ENCODE data around the gene ZNF789. TPM values are rescaled to one million over a fixed set of nuclear protein-coding genes. Genes with fewer than 3 reads are reported as not detected.
"Not testable (repeated sequence)": the region's sequence is repeated elsewhere in the genome, so short reads cannot be mapped to it uniquely, and the experiment has no call there.

The ZNF789 gene
- 4.4 TPM for polyA plus RNA-seq

DNA sequence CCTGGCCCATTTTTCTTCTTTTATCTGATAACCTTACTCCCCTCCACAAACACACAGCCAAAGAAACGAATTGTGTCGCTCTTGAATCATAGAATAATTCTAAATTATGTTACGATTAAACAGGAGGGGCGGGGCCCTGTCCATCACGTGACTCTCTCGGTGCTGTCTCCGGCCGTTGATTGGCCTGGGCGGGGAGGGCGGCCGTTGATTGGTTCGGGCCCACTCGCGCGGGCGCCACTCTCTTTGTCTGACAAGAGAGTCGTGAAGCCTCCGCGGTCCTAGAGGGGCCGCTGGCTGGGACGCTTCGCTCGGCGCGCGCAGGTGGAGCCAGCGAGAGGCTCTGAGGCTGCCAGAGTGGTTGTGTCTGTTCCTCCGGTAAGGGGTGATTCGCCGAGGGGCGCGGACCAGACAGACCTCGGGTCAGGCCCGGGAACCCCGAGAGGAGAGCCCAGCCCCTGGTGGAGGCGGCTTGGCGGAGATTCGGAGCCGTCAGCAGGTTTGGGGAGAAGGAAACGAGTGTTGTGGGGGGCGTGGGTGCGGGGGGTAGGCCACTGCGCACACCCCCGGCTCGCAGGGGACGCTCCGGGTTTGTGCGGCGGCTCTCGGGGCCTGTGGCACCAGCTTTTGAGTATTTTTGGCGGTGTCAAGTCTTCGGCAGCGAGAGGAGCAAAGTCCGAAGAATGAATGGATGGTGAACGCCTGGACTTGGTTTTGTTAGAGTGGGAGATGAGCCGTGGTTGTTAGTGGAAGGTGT is at the start of gene ZNF789:
Gene ZNF789, plus strand, starts transcription at position 330 of the 754 bp plus-strand sequence. CDS start 3,567 bp downstream, outside the sequence.
- peaks cover 3% of the 10 kb centered on the region for H3K27me3 Mint-ChIP-seq
- H3K9me3 Mint-ChIP-seq = peaks cover 0 to 1% (median 0%) of the 10 kb centered on the region in 3 donors
- no peaks in the 10 kb centered on the region for H3K36me3 Mint-ChIP-seq
- H3K4me1 Mint-ChIP-seq = peaks cover 11 to 19% (median 17%) of the 10 kb centered on the region in 3 donors
- peak within 1 kb of the TSS; percentile 95 to 98 (median 97) for H3K27ac Mint-ChIP-seq
- peak within 1 kb of the TSS; percentile 93 to 100 (median 100) for H3K4me3 Mint-ChIP-seq

DNA sequence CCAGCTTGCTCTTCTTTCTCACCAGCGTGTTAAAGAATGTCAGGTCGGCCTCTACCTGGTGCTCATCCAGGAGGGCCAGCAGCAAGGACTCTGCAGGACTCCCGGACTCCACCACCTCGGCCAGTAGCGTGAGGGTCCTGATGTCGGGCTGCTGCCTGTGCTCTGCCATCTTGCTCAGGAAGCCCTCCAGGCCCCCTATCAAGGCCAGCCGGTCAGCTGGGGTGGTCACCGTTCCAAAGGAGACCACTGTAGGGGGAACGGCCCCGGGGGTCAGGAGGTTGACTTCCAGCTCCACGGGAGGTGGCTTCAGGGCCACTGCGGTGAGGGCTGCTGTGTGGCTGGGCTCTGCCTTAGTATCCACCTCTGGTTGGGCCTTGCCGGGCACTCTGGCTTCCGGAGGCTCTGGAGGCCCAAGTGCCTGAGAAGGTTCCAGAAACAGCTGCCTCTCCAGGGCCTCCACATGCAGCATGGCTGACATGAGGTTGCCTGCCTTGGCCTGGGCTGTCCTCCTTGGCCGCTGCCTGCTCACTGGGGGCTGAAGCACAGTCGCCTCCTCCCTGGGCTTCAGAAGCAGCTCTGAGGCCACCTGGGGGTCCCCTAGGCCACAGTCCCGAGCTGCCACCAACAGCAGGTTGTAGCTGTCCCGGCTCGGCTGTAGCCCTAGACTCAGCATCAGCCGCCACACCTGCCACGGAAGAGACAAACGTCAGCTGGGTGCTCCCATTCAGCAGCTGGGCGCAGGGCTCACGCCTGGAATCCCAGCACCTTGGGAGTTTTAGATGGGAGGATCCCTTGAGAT is 47.6 kb upstream of the ZNF789 start:
- Mint-ChIP-seq H3K4me1 (peaks cover 0 to 3% (median 0%) of the 10 kb centered on the region in 3 donors), H3K27ac (peak overlapping the region in 1 of 3 donors; percentile 50), H3K4me3 (no peak overlapping the region), H3K36me3 (peaks cover 3% of the 10 kb centered on the region), H3K27me3 (no peaks in the 10 kb centered on the region), H3K9me3 (no peaks in the 10 kb centered on the region)

DNA sequence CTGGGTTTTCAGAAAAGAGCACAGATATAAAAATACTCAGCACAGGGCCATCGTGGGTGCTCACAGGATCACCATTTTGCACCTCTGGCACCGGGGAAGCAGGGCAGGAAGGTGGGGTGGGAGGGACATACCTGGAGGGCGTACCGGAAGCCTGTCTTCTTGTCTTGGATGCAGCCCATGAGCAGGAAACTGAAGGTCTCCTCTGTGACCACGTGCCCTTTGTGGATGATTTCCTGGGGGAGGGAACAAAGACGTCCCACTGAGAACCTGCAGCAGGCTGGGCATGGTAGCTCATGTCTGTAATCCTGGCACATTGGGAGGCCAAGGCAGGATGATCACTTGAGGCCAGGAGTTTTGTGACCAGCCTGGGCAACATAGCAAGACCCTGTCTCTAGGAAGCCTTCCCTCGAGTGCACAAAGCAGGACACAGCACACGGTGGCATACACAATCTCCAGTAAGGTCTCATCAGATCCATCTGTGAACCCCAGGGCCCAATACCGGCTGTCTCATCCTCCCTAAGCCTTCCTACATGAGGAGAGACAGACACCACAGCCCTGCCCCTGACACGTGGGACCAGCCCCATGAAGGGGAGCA is 43.6 kb upstream of the ZNF789 start:
- H3K4me1 Mint-ChIP-seq = no peaks in the 10 kb centered on the region
- H3K9me3 Mint-ChIP-seq = no peaks in the 10 kb centered on the region
- no peaks in the 10 kb centered on the region for H3K27me3 Mint-ChIP-seq
- peaks cover 1% of the 10 kb centered on the region for H3K36me3 Mint-ChIP-seq
- H3K27ac Mint-ChIP-seq = no peak overlapping the region
- H3K4me3 Mint-ChIP-seq = no peak overlapping the region

DNA sequence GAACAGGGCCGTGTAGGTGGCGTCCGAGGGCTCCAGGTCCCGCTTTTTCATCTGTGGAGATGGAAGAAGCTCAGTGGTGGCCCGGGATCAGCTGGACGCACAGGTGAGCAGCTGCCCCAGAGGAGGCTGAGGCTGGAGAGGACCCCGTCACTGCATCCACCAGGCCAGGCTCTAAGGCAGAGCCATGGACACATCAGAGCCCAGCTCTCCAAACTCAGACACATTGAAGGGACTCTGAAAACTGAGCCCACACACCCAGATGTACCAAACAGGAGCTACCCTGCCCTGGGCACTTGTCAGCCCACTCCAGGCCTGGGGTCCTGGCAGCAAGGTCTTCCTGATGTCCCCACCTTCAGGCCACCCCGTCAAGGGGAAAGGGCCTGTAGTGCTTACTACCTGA is 42.9 kb upstream of the ZNF789 start:
- Mint-ChIP-seq H3K27me3 (no peaks in the 10 kb centered on the region), H3K9me3 (no peaks in the 10 kb centered on the region), H3K36me3 (peaks cover 1% of the 10 kb centered on the region), H3K4me1 (no peaks in the 10 kb centered on the region), H3K27ac (no peak overlapping the region), H3K4me3 (no peak overlapping the region)

DNA sequence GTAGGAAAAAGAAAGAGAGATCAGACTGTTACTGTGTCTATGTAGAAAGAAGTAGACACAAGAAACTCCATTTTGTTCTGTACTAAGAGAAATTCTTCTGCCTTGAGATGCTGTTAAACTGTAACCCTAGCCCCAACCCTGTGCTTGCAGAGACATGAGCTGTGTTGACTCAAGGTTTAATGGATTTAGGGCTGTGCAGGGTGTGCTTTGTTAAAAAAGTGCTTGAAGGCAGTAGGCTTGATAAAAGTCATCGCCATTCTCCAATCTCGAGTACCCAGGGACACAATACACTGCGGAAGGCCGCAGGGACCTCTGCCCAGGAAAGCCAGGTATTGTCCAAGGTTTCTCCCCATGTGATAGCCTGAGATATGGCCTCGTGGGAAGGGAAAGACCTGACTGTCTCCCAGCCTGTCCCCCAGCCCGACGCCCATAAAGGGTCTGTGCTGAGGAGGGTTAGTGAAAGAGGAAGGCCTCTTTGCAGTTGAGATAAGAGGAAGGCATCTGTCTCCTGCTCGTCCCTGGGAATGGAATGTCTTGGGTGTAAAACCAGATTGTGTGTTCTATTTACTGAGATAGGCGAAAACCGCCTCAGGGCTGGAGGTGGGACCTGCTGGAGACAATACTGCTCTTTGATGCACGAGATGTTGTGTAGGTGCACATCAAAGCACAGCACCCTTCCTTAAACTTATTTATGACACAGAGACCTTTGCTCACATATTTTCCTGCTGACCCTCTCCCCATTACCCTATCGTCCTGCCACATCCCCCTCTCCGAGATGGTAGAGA is 40.7 kb upstream of the ZNF789 start:
- not testable (repeated sequence) for H3K27me3 Mint-ChIP-seq, H3K27ac Mint-ChIP-seq, H3K9me3 Mint-ChIP-seq, H3K36me3 Mint-ChIP-seq, H3K4me3 Mint-ChIP-seq, H3K4me1 Mint-ChIP-seq

DNA sequence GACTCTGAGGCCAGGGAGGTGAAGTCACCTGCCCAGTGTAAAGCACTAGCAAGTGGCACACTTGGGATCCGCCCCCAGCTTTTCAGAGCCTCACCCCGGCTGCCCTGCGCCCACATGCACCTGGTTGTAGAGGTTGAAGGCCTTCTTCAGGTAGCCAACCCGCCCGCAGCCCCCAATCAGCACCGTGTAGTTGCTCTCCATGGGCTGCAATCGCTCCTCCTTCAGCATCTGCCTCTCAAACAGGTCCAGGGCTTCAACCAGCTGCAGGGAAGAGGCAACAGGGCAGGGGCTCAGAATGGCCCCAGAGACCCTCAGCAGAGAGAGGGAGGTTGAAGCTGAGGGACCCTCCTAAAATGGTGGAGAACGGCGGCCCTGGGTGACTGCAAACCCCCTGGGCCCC is 39.5 kb upstream of the ZNF789 start:
- no peak overlapping the region for H3K4me3 Mint-ChIP-seq
- peaks cover 0 to 3% (median 0%) of the 10 kb centered on the region in 3 donors for H3K4me1 Mint-ChIP-seq
- H3K27me3 Mint-ChIP-seq = no peaks in the 10 kb centered on the region
- peaks cover 1% of the 10 kb centered on the region for H3K36me3 Mint-ChIP-seq
- no peaks in the 10 kb centered on the region for H3K9me3 Mint-ChIP-seq
- H3K27ac Mint-ChIP-seq = no peak overlapping the region

DNA sequence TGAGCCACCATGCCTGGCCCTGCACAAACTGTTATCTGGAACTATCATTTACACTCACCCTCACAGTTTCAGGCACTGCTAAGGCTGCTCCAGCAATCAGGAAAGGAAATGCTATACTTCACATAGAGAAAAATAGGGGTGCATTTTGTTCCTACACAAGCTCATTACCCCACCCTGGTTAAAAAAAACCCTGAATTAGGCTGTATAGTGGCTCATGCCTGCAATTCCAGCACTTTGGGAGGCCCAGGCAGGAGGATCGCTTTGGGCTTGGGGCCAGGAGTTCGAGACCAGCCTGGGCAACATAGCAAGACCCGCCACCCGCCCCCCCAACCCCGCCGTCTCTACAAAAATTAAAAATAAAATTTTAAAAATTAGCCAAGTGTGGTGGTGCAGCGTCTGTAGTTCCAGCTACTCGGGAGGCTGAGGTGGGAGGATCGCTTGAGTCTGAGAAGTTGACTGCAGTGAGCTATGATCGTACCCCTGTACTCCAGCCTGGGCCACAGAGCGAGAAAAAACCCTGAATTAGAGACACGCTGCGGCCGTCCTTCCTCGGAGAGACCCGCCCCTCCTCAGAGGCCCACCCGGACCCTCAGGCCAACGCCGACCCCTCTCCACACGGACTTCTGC is 34.6 kb upstream of the ZNF789 start:
- Mint-ChIP-seq H3K4me1 (peaks cover 4 to 24% (median 22%) of the 10 kb centered on the region in 3 donors), H3K27me3 (no peaks in the 10 kb centered on the region), H3K9me3 (no peaks in the 10 kb centered on the region), H3K27ac (peak overlapping the region in 2 of 3 donors; percentile 72 to 97), H3K36me3 (no peaks in the 10 kb centered on the region), H3K4me3 (peak overlapping the region; percentile 96 to 99 (median 96))

DNA sequence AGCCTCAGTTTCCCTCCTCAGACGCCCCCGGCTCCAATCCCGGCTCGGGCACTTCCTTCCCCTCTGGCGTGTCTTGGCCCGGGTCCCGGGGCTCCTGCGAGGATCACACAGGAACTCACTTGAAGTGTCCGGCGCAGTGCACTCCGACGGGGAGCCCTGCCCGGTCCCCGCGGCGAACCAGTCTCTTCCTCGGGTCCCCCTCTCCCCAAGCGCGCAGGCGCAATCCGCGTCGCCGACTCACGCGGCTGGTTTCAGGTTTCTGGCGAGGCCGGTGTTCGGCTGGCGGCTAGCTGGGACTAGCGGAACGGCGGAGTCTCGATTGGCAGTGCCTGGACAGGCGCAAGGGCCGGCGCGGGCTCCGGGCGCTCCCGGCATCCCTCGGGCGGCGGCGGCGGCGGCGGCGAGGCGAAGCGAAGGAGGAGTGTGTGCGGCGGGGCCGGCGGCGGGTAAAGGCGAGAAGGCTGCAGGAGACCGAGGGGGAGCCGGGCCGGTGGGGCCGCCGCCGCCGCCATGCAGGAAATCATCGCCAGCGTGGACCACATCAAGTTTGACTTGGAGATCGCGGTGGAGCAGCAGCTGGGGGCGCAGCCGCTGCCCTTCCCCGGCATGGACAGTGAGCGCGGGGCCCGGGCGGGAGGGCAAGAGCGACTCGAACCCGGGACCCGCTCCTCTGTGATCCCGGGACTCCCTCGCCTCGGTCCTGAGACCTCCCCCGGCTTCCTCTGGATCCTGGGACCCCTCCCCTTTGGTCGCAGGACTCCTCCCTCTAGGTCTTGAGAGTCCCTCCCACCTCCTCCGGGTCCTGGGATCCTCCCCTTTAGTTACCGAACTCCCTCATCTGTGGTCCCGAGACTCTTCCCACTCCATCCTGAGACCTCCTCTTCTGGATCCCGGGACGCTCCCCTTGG is 33.9 kb upstream of the ZNF789 start, which contains the start of the genes CPSF4 and PTCD1:
Gene CPSF4, plus strand, starts transcription at position 371 of the 908 bp plus-strand sequence. Its CDS starts 140 bp downstream, at position 511.
Gene PTCD1, minus strand, starts transcription at position 226 of the 908 bp plus-strand sequence. CDS start 3,556 bp downstream, outside the sequence.
- Mint-ChIP-seq H3K36me3 (no peaks in the 10 kb centered on the region), H3K4me3 (peak within 1 kb of the TSS; percentile 96 to 99 (median 96)), H3K27me3 (no peaks in the 10 kb centered on the region), H3K9me3 (no peaks in the 10 kb centered on the region), H3K4me1 (peaks cover 4 to 27% (median 24%) of the 10 kb centered on the region in 3 donors), H3K27ac (peak within 1 kb of the TSS; percentile 72 to 97 (median 90))

DNA sequence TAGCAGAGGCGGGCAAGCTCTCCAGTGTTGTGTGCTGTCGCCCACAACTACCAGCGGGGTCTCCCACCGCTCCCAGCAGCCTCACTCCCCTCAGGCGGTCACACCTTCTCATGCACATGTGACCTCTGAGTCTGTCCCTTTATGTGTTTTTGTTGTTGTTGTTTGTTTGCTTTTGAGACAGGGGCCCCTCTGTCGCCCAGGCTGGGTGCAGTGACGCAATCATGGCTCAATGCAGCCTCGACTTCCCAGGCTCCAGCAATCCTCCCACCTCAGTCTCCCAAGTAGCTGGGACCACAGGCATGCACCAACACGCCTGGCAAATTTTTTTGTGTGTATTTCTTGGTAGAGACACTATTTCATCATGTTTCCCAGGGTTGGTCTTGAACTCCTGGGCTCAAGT is 32.5 kb upstream of the ZNF789 start:
- H3K4me3 Mint-ChIP-seq = peak overlapping the region; percentile 96 to 99 (median 96)
- H3K9me3 Mint-ChIP-seq = no peaks in the 10 kb centered on the region
- peak overlapping the region in 2 of 3 donors; percentile 70 to 80 for H3K27ac Mint-ChIP-seq
- H3K36me3 Mint-ChIP-seq = peaks cover 2% of the 10 kb centered on the region
- H3K27me3 Mint-ChIP-seq = no peaks in the 10 kb centered on the region
- H3K4me1 Mint-ChIP-seq = peaks cover 12 to 27% (median 27%) of the 10 kb centered on the region in 3 donors

DNA sequence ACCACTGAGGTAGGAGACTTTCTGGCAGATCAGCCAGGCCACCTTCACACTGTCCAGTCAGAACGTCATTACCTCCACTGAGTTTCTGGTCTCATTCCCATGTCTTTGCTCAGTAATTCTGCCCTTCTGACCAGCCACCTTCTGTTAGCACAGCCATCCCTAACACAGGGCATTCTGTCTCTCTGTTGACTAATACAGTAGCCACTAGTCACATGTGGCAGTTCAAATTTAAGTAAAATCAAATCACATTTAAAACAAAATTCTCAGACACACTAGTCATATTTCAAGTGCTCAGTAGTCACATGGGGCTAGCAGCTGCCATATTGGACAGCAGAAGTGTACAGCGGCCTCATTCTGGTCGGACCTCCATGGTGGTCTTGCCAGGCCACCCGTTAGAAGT is 26.6 kb upstream of the ZNF789 start:
- H3K4me1 Mint-ChIP-seq = peaks cover 9 to 12% (median 10%) of the 10 kb centered on the region in 3 donors
- H3K9me3 Mint-ChIP-seq = no peaks in the 10 kb centered on the region
- H3K4me3 Mint-ChIP-seq = no peak overlapping the region
- peaks cover 2% of the 10 kb centered on the region for H3K36me3 Mint-ChIP-seq
- H3K27ac Mint-ChIP-seq = no peak overlapping the region
- H3K27me3 Mint-ChIP-seq = no peaks in the 10 kb centered on the region

DNA sequence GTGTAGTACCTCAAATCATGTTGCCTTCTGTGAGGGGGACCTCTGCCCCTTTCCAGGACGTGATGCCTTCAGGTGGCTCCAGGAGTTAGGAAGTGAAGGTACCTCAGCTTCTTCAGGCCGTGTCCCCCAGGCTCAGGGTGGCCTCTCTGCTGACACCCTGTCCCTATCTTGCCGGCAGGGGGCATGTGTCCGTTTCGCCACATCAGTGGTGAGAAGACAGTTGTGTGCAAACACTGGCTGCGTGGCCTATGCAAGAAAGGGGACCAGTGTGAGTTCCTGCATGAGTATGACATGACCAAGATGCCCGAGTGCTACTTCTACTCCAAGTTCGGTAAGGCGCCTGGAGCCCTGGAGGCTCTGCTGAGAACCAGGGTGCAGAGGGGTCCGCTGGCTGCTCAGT is 24.7 kb upstream of the ZNF789 start:
- no peak overlapping the region for H3K27ac Mint-ChIP-seq

DNA sequence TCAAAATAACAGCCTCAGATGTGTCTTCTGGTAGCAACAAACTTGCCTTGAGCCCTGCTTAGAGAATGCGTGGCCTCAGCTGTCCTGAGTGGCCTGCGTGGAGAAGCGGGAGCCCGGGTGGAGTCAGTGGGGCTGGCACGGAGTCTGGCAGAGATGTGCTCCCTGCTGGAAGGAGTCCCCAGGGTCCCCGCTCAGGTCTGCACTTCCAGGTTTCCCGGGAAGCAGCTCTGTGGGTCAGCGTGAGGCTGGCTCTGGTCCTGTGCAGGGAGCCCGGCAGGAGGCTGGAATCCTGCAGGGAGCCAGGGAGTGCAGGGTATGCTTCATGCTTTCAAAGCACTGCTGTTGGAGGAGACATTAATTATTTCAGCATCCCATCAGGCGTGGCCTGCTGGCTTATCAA is 23.8 kb upstream of the ZNF789 start:
- Mint-ChIP-seq H3K36me3 (peaks cover 2% of the 10 kb centered on the region), H3K27ac (no peak overlapping the region), H3K4me1 (peaks cover 0 to 7% (median 3%) of the 10 kb centered on the region in 3 donors), H3K27me3 (no peaks in the 10 kb centered on the region), H3K9me3 (no peaks in the 10 kb centered on the region), H3K4me3 (no peak overlapping the region)

More for the DNA sequence above, 24.7 kb upstream of the ZNF789 start:
- Mint-ChIP-seq H3K4me1 (peaks cover 4 to 8% (median 6%) of the 10 kb centered on the region in 3 donors), H3K9me3 (no peaks in the 10 kb centered on the region), H3K27me3 (no peaks in the 10 kb centered on the region), H3K4me3 (no peak overlapping the region), H3K36me3 (peaks cover 2% of the 10 kb centered on the region)

DNA sequence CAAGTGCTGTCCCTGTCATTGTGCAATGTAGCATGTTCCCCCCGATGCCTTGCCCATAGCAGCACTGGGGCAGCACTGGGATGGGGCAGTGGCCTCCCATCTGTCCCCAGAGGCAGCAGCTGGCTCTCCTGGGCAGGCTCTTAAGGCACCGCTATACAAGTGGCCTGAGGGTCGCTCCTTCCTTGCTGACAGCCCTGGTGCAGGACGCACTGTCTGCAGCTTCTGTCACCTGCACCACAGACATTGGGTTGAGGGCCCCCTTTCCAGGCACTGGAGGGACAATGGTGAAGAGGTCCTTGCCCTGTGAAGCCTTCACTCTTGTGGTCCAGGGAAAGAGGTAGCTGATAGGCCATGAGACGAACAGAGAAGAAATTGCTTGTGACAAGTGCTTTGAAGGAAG is 23.4 kb upstream of the ZNF789 start:
- peak overlapping the region in 1 of 4 donors; percentile 68 for H3K4me3 Mint-ChIP-seq
- no peak overlapping the region for H3K27ac Mint-ChIP-seq
- no peaks in the 10 kb centered on the region for H3K9me3 Mint-ChIP-seq
- peaks cover 0 to 6% (median 3%) of the 10 kb centered on the region in 3 donors for H3K4me1 Mint-ChIP-seq
- peaks cover 2% of the 10 kb centered on the region for H3K36me3 Mint-ChIP-seq
- no peaks in the 10 kb centered on the region for H3K27me3 Mint-ChIP-seq
